IPS-18c (cell line): ENCODE data around the gene DIP2C.
A peak's percentile ranks its signal among the peaks of the same experiment; 100 is the strongest.

Source experiments
- H3K4me3 ChIP-seq: 2 replicates; pipeline ENCODE4 v1.7.0; 2013; ENCODE audit warnings: low read depth, mild to moderate bottlenecking, low read length, moderate library complexity; ENCODE audit not compliant: insufficient read depth
- H3K9me3 ChIP-seq: one replicate; pipeline ENCODE4 v1.6.1; 2013; ENCODE audit warnings: mild to moderate bottlenecking, low read length, moderate library complexity; ENCODE audit not compliant: control insufficient read depth, insufficient read depth

The DIP2C gene

GRCh38 chr10:490891-491571, 198.4 kb downstream of the DIP2C start:
- Histone ChIP-seq H3K4me3 (no peak overlapping the region), H3K9me3 (no peaks in the 10 kb centered on the region)

DNA sequence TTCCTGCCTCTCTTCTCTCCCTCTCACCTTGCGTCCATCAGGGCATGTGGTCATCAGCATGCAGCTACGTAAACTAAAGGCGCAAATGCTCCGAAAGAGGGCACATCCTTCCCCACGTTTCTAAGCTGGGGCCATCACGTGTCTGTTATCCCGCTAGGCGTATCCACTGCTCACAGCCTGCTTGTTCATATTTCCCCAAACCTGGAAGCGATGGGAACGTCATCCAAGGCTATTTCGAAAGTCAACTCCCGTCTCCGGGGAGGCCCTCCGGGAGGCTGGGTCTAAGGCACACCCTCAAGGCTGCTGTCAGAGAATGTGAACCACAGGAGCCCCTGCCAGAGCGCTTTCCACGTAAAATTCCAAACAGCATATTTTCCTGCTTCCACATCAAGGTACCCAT, 199.2 kb downstream of the DIP2C start:
- Histone ChIP-seq H3K4me3 (no peak overlapping the region), H3K9me3 (no peaks in the 10 kb centered on the region)

- H3K9me3 ChIP-seq: no peaks in the 10 kb centered on the region
- no peak overlapping the region for H3K4me3 ChIP-seq
These were observed 200.1 kb downstream of the DIP2C start for GRCh38 chr10:489330-489729.

DNA sequence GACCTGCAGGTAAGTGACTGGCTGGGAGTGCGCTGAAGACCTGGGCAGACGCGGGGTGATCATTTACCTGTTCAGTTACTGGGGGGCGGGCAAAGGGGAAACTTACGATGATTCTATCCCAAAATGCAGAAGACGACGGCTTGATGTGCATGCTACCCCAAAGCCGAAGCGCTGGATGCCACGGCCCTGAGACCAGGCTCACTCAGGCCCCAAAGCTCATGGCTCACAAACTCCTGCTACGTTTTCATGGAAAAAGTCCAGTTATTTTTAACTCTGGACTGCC, 200.6 kb downstream of the DIP2C start:
- no peak overlapping the region for H3K4me3 ChIP-seq
- no peaks in the 10 kb centered on the region for H3K9me3 ChIP-seq

GRCh38 chr10:488081-488932, 201.2 kb downstream of the DIP2C start:
- H3K9me3 ChIP-seq: no peaks in the 10 kb centered on the region
- H3K4me3 ChIP-seq: no peak overlapping the region

DNA sequence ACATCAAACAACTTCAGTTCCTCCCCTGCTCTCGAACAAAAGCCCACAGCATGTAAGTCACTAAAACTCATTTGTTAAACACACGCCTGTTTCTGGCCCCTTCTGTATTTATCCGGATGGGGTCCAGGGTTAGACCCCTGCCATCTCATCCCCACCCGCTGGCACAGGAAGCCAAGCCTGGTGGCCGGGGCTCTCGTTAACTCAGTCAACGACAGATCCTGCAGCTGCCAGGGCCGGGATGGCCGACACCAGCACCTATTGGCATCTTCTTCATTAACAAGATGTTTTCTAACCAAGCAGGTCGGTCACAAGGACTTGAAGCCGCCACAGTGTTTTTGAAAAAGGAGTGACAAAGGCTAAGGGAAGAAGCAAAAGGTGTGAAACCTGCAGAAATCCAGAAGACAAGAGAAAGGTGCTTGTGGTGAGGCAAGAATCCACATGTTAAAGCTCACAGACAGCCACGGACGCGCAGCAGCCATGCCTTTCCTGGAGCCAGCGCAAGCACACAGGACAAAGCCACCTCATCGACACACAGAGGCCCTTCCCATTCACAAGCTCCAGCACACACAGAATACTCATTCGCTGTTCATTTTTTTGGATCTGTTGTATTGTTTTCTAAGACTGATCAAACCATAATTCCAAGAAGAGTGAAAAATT, 202.7 kb downstream of the DIP2C start:
- Histone ChIP-seq H3K4me3 (no peak overlapping the region), H3K9me3 (no peaks in the 10 kb centered on the region)

- no peak overlapping the region for H3K4me3 ChIP-seq
- no peaks in the 10 kb centered on the region for H3K9me3 ChIP-seq
These were observed 203.3 kb downstream of the DIP2C start for GRCh38 chr10:486206-486605.

GRCh38 chr10:485776-486175, 203.7 kb downstream of the DIP2C start:
- H3K9me3 ChIP-seq: no peaks in the 10 kb centered on the region
- no peak overlapping the region for H3K4me3 ChIP-seq

GRCh38 chr10:484925-485661, 204.4 kb downstream of the DIP2C start:
- no peaks in the 10 kb centered on the region for H3K9me3 ChIP-seq
- peak overlapping the region; percentile 32; the same call in 1 of the 2 replicates for H3K4me3 ChIP-seq

- H3K4me3 ChIP-seq: peak overlapping the region; percentile 32; the same call in 1 of the 2 replicates
- H3K9me3 ChIP-seq: no peaks in the 10 kb centered on the region
These were observed 205.0 kb downstream of the DIP2C start for GRCh38 chr10:484441-484924.

DNA sequence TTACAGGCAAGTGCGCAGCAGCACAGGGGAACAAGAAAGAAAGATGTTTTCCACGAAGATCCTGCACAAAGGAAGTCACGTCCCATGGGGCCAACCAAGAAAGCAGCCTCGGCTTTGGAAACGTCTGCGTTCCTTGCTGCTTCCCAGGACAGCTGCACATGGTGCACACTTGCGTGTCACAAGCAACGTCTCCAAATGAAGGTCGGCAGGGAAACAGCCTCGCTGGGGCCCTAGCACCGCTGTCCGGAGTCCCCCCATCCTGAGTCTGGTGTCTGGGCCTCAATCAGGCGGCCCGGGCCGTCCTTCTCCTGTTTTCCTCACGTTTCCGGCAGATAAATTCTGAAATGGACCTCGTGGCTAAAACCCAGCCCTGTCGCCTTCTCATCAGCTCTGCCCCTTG, 206.2 kb downstream of the DIP2C start:
- no peak overlapping the region for H3K4me3 ChIP-seq
- no peaks in the 10 kb centered on the region for H3K9me3 ChIP-seq

DNA sequence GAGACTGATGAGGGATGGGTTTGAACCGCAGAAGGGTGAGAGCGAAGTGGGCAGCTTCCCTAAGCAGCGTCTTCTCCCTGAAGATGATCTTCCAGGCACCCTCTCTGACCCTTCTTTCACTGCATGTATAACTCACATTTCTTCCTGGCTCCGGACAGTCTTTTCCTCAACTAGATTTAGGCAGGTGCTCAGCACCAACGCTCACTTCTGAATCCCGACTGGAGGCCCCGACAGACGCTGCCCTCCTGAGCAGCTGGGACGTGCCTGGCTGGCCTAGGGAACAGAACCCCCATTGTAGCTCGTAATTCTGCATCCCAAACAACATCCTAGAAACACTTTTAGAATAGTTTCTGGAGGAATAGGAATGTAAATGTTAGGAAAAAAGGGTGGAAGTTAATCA, 206.6 kb downstream of the DIP2C start:
- H3K9me3 ChIP-seq: no peaks in the 10 kb centered on the region

DNA sequence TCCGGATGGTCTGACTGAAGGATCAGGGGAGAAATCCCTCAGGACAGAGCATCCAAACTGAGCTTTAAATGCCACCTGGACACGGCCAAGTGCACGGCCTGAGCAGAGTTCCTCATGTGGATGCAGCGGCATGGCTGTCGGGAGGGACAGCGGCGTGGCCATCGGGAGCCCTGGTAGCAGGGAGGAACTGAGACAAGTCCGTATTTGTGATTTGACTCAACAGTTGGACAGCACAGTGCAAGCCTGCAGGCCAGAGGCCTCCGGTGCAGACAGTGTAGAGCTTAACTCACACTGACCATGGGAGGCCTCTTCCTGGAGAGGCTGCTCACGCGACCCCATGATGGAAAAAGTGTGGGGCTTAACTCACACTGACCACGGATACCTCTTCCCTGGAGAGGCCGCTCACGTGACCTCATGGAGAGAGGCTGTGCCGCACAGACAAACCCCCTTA, 207.4 kb downstream of the DIP2C start:
- H3K4me3 ChIP-seq: no peak overlapping the region
- H3K9me3 ChIP-seq: no peaks in the 10 kb centered on the region

More for the DNA sequence above, 206.6 kb downstream of the DIP2C start:
- H3K4me3 ChIP-seq: no peak overlapping the region

DNA sequence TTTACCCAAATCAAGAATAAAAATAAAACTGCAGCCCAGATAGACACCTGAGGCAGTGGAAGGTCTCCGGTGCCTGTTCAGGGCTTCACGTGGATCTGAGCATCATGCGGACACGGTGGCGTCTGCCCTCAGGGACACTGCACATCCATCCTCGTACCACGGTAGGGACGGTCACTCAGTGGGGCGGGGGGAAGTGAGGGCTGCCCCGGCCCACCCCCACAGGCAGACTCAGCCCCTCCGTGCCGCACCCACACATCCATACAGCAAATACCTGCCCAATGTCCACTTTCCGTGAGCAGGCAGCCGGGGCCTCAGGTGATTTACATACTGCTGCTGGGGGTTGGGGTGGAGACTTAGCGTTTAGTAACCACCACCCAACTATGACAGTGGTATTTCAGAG, 207.8 kb downstream of the DIP2C start:
- H3K4me3 ChIP-seq: no peak overlapping the region

GRCh38 chr10:480928-481552, 208.4 kb downstream of the DIP2C start:
- Histone ChIP-seq H3K4me3 (no peak overlapping the region), H3K9me3 (no peaks in the 10 kb centered on the region)

More for the DNA sequence above, 207.8 kb downstream of the DIP2C start:
- no peaks in the 10 kb centered on the region for H3K9me3 ChIP-seq

- no peaks in the 10 kb centered on the region for H3K9me3 ChIP-seq
- H3K4me3 ChIP-seq: no peak overlapping the region
These were observed 209.0 kb downstream of the DIP2C start for GRCh38 chr10:480498-480927.
